Measurements from ENCODE around the gene ALDOB. TPM values are rescaled to one million over a fixed set of nuclear protein-coding genes. Genes with fewer than 3 reads are reported as not detected.

ALDOB gene
- total RNA-seq, 1 donor: not detected

DNA sequence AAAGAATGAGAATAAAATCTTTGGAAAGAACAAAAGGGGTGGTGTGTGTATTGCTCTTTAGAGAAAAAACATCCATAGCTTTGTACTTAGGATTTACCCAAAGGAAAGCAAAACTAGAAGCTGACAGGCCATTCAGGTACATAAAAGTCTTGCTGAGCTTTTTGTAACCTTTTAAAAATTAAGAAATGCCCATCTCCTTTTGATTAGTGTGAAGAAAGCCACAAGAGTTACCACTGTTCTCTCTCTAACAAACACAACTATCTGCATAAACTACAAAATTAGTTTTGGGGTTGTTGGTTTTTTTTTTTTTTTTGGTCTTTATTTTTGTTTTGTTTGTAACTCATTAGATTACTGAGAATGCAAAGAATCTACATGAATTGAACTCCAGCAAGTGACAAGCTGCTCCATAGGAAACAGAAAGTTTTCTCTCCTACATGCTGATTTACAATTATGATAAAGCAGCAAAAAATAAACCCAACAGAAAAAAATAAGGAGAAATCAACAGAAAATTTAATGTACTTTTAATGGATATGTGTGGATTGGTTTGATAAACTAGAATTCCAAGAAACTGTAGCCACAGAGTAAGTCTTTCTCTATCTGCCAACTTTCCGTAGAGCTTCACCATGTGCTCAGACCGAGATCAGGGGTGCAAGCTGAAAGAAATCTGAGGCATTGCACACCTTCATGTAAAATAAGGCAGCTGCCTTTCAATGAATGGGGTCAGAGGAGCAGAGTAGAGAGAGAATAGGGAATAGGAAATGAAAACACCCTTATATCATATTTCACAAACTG, 63.1 kb downstream of the ALDOB start:
- TF ChIP-seq, protein P1, sequence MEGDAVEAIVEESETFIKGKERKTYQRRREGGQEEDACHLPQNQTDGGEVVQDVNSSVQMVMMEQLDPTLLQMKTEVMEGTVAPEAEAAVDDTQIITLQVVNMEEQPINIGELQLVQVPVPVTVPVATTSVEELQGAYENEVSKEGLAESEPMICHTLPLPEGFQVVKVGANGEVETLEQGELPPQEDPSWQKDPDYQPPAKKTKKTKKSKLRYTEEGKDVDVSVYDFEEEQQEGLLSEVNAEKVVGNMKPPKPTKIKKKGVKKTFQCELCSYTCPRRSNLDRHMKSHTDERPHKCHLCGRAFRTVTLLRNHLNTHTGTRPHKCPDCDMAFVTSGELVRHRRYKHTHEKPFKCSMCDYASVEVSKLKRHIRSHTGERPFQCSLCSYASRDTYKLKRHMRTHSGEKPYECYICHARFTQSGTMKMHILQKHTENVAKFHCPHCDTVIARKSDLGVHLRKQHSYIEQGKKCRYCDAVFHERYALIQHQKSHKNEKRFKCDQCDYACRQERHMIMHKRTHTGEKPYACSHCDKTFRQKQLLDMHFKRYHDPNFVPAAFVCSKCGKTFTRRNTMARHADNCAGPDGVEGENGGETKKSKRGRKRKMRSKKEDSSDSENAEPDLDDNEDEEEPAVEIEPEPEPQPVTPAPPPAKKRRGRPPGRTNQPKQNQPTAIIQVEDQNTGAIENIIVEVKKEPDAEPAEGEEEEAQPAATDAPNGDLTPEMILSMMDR (IDR thresholded peaks at IDR 0.05; ENCODE audit: insufficient read depth, low read length): no peak
- no peak overlapping the region for H3K4me3 ChIP-seq (ENCODE audit: low read depth, low read length)
- DNase-seq (ENCODE audit: low read depth): no peak

DNA sequence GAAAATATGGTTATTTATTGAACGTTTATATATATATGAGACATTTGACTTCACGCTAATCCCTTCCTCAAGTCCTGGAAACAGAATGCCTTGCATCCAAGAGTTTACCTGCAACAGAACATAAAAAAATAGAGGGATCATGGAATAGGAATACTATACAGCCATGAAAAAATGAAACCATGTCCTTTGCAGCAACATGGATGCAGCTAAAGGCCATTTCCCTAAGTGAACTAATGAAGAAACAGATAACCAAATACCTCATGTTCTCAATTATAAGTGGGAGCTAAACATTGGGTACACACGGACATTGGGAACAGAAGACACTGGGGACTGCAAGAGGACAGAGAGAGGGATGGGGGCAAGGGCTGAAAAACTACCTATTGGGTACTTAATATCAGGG, 63.8 kb downstream of the ALDOB start:
- TF ChIP-seq, protein P1 (IDR thresholded peaks at IDR 0.05; ENCODE audit: insufficient read depth, low read length): no peak
- DNase-seq (ENCODE audit: low read depth): no peak

More for the DNA sequence above, 63.8 kb downstream of the ALDOB start:
- no peak overlapping the region for H3K4me3 ChIP-seq (ENCODE audit: low read depth, low read length)

Small RNAs within 50 kb of the gene (small RNA-seq; reads per million reads assigned to genes)
- gene AL353621.2: not detected

Other genes with a start within 250 kb of the ALDOB start
- gene BAAT, start 50.8 kb downstream of the ALDOB start, total RNA-seq (ENCODE audit: low replicate concordance): not detected in 2 replicates
- 8.0 and 14.0 TPM in 2 replicates for gene MRPL50, start 37.2 kb downstream of the ALDOB start, total RNA-seq (ENCODE audit: low replicate concordance)
- gene ZNF189, start 36.9 kb downstream of the ALDOB start, total RNA-seq (ENCODE audit: low replicate concordance): 15.3 and 18.3 TPM in 2 replicates
- 37.7 and 59.9 TPM in 2 replicates for gene RNF20, start 98.1 kb upstream of the ALDOB start, total RNA-seq (ENCODE audit: low replicate concordance)
- not detected in 2 replicates for gene PPP3R2, start 159.2 kb upstream of the ALDOB start, total RNA-seq (ENCODE audit: low replicate concordance)

All from fibroblast of the aortic adventitia (primary cell).